GM18502 (cell line): ENCODE measurements around the gene CHFR.
"Not testable (repeated sequence)": the region's sequence is repeated elsewhere in the genome, so short reads cannot be mapped to it uniquely, and the experiment has no call there.

ENCODE experiments used
- ATAC-seq: cut with Tn5 transposase; IDR thresholded peaks from one replicate; pipeline ENCODE4 v1.9.1; 2021; ENCODE audit warnings: mild to moderate bottlenecking; ENCODE audit not compliant: unreplicated experiment, poor library complexity

Gene CHFR, protein sequence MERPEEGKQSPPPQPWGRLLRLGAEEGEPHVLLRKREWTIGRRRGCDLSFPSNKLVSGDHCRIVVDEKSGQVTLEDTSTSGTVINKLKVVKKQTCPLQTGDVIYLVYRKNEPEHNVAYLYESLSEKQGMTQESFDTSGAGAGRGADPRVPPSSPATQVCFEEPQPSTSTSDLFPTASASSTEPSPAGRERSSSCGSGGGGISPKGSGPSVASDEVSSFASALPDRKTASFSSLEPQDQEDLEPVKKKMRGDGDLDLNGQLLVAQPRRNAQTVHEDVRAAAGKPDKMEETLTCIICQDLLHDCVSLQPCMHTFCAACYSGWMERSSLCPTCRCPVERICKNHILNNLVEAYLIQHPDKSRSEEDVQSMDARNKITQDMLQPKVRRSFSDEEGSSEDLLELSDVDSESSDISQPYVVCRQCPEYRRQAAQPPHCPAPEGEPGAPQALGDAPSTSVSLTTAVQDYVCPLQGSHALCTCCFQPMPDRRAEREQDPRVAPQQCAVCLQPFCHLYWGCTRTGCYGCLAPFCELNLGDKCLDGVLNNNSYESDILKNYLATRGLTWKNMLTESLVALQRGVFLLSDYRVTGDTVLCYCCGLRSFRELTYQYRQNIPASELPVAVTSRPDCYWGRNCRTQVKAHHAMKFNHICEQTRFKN

GRCh38 chr12:132887513-132888351 lies at the start of gene CHFR:
Gene CHFR (minus strand): TSS chr12:132887605. CDS start chr12:132887328, 277 bp downstream.
- peak; percentile 99 for ATAC-seq

- not testable (repeated sequence) for ATAC-seq
These were observed 49.5 kb upstream of the CHFR start for GRCh38 chr12:132936921-132937320.

GRCh38 chr12:132936163-132936562 lies 48.8 kb upstream of the CHFR start:
- ATAC-seq, result no peak

- no peak for ATAC-seq
These were observed 39.0 kb upstream of the CHFR start for GRCh38 chr12:132926415-132926833.

DNA sequence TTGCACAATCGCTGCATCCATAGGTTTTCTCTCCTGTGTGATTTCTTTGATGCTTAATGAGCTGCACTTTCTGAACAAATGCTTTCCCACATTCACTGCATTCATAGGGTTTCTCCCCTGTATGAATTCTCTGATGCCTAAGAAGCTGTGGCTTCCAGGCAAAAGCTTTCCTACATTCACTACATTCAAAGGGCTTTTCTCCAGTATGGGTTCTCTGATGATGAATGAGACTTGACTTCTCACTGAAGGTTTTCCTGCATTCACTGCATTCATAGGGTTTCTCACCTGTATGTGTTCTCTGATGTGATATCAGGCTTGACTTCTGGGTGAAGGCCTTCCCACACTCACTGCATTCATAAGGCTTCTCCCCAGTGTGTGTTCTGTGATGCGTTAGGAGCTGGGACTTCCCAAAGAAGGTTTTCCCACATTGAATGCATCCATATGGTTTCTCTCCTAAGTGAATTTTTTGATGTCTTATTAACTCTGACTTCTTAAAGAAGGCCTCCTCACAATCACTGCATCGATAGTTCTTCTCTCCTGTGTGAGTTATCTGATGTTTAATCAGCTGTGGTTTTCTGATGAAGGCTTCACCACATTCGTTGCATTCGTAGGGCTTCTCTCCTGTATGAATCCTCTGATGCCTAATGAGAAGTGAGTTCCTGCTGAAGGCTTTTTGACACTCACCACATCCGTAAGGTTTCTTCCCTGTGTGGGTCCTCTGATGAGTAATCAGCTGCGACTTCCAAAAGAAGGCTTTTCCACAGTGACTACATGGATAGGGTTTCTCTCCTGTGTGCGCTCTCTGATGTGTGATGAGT lies 38.4 kb upstream of the CHFR start:
- ATAC-seq, result no peak

GRCh38 chr12:132924356-132924755 lies 37.0 kb upstream of the CHFR start:
- no peak for ATAC-seq

- no peak for ATAC-seq
These were observed 36.0 kb upstream of the CHFR start for GRCh38 chr12:132923356-132923909.

GRCh38 chr12:132922676-132923075 lies 35.3 kb upstream of the CHFR start:
- ATAC-seq, result no peak

GRCh38 chr12:132921685-132922084 lies 34.3 kb upstream of the CHFR start:
- no peak for ATAC-seq

DNA sequence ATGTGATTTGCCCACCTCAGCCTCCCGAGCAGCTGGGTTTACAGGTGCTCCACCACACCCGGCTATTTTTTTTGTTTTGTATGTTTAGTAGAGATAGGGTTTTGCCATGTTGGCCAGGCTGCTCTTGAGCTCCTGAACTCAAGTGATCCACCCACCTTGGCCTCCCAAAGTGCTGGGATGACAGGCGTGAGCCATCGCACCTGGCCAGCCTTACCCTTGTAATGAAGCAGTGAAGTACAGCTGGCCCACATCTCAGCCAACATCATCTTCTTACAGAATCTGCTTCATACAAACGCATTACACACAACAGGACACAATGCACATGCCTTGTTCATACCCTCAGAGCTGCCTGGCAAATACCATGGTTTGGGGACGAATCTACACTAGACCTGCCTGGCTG lies 31.3 kb upstream of the CHFR start:
- no peak for ATAC-seq

DNA sequence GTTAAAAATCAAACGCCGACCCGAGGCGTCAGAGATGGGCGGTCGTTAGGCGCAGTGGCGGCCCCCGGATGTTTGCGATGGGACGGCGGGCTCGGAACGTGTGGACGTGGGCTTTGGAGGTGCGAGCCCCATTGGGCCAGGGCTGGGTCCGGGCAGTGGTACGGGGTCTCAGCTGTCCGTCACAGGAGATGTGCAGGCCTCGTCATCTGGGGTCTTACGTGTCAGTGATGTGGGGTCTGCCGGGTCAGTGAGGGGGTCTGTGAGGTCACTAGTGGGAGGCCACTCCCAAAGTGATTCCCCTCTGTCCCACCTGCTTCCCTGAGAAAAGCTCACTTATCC lies 21.6 kb upstream of the CHFR start:
- ATAC-seq, result peak; percentile 16

GRCh38 chr12:132908145-132909029 lies 21.0 kb upstream of the CHFR start:
- peak; percentile 90 for ATAC-seq

DNA sequence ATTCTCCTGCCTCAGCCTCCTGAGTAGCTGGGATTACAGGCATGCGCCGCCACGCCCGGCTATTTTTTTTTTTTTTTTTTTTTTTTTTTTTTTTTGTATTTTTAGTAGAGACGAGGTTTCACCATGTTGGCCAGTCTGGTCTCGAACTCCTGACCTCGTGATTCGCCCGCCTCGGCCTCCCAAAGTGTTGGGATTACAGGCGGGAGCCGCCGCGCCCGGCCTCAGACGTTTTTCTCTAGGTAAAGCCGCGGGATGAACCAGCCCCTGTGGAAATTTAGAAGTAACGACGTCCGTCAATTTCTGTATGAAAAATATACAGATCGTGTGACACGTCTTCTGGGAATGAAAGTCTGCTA lies 20.4 kb upstream of the CHFR start:
- ATAC-seq, result not testable (repeated sequence)

DNA sequence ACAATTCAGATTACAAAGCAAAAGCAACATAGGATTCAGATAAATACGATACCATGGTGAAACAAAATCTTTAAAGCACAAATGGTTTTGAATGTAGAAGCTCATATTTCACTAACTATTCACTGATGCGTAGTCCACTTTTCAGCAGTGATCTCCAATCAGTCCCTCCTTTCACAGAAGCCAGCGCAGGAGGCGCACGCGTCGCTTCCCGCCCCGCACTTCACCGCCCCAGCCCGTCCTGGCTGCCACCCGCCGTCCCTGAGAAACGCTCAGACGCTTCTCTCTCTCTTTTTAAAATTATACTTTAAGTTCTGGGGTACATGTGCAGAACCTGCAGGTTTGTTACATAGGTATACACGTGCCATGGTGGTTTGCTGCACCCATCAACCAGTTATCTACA lies 19.8 kb upstream of the CHFR start:
- ATAC-seq, result no peak

DNA sequence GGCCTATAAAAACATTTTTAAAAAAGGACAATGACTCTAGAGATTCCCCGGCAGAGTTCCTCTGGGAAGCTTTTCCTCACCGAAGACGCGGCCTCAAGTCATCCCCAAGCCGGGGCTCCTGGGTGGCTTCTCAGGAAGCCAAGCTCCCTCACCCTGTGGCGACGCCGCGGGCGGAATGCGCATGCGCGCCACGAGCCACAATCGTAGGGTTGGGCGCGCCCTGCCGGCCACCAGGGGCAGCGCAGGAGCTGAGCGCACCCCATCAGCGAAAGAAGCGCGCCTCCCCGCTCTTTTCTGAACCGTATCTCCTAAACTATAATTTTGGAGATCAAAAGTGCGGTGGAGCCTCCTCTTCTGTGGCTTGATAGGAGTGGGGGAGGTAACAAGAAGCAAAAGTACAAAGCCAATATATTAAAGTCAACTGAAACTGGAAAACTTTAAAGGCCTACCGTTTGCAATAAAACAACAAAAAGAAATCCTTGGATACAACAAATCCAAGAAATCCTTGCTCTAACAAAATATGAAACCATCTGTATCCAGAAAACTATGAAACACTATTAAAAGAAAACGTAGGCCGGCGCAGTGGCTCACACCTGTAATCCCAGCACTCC lies 17.4 kb upstream of the CHFR start:
- no peak for ATAC-seq

DNA sequence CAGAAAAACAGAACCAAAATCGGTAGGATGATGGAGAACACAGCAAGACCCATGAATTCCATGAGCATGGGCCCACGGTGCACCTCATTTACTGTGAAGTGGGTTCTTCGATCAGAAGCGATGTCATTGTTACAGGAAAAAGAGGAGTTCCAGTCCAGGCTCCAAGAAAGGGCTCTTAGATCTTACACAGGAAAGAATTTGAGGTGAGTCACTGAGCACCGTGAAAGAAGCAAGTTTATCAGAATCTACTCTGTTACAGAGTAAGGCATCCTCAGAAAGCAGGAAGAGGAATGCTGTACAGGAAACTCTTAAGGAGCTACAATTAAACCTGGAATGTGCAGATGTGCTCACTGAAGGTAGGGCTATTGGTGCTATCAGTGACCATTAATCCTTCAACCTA lies 11.6 kb upstream of the CHFR start:
- ATAC-seq, result no peak

GRCh38 chr12:132888852-132889251 lies 1.4 kb upstream of the CHFR start:
- ATAC-seq, result no peak
